ENCODE measurements around the gene MFSD11.

Gene MFSD11

DNA sequence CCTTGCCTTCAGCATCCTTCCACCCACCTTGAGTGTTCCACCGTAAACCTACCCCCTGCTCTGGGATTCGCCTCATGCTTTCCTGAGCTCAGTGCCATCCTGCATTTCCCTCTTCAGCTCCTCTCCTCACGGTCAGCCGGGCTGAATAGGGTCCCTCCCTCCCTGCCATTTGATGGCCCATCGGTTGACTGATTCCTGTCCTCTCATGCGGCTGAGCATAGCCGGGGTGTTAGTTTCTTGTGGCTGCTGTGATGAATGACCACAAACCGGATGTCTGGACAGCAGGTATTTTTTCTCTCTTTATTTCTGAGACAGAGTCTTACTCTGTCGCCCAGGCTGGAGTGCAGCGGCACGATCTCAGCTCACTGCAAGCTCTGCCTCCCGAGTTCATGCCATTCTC lies 86.2 kb downstream of the MFSD11 start:
- DNase-seq (ENCODE audit: extremely low spot score, insufficient read length, low read depth) = peak; percentile 60
- FAIRE-seq = peak; percentile 85

DNA sequence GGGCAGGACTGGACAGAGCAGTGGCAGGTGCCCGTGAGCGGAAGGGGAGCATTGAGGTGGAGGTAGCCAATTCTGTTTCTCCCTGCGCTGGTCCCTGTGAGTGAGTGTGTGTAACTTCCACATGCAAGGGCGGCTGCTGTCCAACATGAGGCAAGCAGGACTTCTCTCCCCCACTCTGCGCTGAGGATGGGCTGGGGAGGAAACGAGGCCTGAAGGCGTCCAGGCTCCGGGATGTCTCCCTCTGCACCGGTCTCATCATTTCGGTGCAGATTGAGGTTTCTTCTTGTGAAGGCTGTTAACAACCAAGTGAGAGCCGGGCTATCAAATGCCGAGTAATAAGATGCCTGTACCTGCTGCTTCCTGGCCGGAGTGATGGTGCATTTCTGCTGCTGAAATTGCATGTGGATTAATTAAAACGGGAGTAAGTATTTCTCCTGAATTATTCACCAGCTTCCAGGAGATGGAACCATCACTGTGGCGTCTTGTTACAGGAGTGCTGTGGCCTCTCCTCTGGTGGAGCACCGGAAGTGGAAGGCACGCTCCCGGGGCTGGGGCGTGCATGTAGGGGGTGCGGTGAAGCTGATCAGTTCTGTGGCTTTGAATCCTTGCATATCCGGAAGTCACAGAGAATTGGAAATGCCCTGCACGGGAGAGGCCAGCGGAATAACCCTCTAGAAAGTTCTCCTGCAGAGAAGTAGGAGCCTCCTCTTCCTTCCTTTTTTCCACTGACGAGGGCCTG lies 88.6 kb downstream of the MFSD11 start:
- DNase-seq (ENCODE audit: extremely low spot score, insufficient read length, low read depth) = no peak
- FAIRE-seq = no peak

GRCh38 chr17:76827736-76828135 lies 89.8 kb downstream of the MFSD11 start:
- DNase-seq (ENCODE audit: extremely low spot score, insufficient read length, low read depth) (no peak), FAIRE-seq (no peak)

Data from GM18507 (cell line).